RPMI8226 (cell line): Measurements from ENCODE around the gene MS4A18.
A peak's percentile ranks its signal among the peaks of the same experiment; 100 is the strongest.
"Not testable (repeated sequence)": the region's sequence is repeated elsewhere in the genome, so short reads cannot be mapped to it uniquely, and the experiment has no call there.

ENCODE experiments used
- DNase-seq: peaks from one replicate; pipeline ENCODE4 v3.0.0-alpha.2; 2015

Gene MS4A18

DNA sequence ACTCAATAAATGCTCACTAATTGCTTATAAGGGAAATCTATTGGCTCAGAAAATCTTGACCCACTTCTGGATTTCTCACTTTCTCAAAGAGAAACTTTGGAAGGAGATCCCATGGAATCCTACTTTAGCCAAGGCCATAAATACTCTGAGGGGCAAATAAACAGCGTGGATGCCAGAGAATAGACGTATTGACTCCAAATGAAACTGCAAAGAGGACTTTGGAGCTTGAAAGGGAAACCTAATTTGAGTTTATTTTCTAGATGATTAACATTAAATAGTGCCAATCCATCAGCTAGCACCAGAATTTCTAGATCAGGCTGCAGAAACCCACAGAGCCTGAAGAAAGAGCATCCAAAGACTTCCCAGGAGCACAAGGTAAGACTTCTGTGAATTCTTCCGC is at the start of gene MS4A18:
Gene MS4A18 (plus strand): TSS at position 301 of the 400 bp plus-strand sequence.
- no peak for DNase-seq

DNA sequence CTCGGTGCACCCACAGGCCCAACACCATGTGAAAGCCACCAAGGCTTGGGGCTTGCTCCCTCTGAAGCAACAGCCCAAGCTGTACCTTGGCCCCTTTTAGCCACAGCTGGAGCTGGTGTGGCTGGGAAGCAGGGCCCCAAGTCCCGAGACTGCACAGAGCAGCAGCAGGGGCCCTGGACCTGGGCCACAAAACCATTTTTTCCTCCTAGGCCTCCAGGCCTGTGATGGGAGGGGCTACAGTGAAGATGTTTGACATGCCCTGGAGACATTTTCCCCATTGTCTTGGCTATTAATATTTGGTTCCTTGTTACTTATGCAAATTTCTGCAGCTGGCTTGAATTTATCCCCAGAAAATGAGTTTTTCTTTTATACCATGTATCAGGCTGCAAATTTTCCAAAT is 46.3 kb upstream of the MS4A18 start:
- DNase-seq: not testable (repeated sequence)

DNA sequence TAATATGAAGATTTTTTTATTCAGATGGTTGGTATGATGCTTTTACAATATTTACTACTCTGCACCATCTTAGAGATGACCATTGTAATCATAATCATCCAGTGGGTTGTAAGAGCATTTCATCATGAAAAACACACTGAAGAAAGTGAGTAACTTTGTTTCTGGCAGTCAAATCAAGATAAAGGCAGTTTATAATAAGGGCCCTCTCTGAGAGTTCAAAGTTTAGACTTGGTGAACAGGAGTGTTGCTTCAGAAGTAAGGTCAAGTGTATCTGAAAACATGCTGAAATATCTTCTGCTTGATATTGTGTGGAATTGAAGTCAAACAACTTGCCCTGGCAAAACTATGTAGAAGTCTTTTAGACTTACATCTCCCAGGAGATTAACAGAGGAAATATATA is 44.6 kb upstream of the MS4A18 start:
- DNase-seq: no peak

DNA sequence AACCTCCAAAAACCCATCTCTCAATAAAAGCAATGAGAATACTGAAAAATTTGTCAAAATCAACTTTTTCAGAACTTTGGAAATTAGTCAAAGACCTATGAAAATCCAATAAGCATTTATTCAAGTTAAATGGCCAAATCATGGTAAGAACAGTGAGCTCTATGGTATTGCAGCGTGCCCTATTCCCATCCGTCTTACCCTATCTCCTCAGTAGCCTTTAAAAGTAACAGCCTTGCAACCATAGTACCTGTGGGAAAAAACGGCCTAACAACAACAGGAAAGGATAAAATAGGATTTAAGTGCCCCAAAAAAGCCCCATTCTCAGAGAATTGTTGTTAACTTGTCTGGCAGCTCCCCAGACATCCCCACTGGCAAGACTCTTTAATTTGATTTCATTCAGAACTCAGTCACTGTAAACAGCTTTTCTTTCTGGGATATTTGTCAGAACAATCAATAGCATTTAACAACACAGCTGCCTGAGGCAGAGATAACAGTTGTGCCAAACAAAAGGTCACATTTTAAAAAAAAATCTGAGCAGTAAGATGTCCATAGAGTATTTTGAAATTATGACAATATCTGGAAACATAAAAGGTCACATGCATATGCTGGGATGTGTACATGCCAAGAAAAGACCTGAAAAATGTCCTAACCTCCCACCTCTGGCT is 43.9 kb upstream of the MS4A18 start:
- DNase-seq: no peak

DNA sequence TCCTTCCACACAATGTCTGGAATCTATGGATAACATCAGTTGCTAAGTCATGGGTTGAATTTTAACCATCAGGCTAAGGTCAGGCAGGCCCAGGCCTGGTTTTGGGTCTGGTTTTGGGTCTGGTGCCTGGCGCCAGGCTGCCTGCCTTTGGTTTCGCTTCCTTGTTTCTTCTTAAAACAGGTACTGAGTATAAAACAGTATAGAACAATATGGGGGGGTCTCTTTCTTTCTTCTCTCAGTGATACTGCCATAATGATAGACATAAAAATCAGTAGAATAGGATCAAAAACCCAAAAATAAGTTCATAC is 40.0 kb upstream of the MS4A18 start:
- DNase-seq: peak; percentile 12

DNA sequence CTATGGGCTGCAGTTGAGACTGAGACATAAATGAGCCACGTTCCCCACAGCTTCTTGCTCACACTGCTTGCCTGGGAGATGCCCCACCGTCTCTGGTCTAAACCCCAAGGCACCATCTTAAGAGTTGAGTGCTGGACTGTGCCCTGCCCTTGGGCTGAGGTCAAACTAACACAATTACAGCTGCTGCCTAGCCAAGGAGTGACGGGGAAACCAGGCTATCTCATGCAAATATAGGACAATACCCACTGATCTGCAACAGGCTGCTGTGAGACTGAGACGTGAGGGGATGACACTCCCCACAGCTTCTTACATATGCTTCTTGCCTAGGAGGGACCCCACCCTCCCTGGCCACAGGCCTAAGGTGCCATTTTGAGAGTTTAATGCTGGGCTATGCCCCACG is 32.9 kb upstream of the MS4A18 start:
- DNase-seq: no peak

DNA sequence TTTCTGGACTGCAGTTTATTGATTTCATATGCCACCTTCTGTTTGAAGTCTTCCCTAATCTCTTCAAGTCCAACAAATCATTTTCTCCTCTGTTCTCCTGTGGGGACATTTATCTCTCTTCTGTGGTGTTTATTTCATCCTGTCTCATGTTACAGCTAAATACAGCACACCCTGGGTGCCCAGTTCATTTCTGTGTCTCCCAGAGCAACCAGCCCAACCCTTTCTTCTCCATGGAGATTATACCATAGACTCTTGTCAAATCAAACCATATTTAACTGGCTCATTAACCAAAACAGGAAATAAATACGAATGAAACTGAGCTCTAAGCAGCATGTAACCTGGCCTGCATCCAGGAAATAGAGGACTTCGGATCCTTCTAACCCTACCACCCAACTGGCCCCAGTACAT is 25.2 kb upstream of the MS4A18 start, which contains the start of gene MS4A8:
Gene MS4A8 (plus strand): TSS at position 329 of the 408 bp plus-strand sequence. CDS start 1,249 bp downstream, outside the sequence.
- no peak for DNase-seq

DNA sequence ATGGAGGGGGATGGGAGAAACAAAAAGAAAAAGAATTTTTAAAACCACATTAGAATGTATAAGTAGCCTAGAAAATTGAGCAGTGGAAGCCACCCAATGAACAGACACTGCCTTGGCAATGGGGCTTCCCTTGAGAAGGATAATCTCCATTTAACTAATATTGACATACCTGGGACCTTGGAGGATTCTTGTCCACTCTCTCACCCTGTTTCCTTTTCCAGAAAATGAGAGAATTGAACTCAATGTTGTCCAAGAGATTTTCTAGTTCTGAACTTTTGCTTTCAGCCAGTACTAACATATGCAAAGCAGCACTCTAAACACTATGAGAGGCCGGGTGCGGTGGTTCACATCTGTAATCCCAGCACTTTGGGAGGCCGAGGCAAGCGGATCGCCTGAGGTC is 24.6 kb upstream of the MS4A18 start:
- DNase-seq: no peak

DNA sequence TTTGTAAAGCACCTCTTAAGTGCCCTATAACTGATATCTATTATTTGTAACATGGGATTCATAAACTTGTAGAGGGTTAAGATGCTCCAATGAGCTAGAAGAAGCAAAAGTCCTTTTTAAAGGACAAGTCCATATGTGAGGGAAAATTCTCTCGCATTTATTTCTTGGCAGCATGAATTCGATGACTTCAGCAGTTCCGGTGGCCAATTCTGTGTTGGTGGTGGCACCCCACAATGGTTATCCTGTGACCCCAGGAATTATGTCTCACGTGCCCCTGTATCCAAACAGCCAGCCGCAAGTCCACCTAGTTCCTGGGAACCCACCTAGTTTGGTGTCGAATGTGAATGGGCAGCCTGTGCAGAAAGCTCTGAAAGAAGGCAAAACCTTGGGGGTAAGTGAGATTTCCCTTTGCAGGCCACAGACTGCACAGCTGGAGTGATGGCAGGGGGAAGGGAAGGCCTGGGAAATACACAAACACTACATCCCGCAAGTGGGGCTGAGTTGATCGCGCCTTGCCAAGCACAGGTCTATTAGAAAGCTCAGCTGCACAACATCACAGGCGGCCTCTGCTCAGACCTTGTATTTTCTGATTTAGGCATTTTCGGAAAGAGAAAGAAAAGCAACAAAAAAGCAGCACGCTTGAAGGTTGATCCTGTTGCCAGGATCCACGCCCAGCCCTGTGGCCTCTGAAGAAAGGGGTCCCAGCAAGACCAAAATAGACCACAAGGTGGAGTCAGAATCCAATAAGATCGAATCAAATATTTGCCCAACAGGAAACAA is 23.6 kb upstream of the MS4A18 start:
- peak; percentile 5 for DNase-seq

DNA sequence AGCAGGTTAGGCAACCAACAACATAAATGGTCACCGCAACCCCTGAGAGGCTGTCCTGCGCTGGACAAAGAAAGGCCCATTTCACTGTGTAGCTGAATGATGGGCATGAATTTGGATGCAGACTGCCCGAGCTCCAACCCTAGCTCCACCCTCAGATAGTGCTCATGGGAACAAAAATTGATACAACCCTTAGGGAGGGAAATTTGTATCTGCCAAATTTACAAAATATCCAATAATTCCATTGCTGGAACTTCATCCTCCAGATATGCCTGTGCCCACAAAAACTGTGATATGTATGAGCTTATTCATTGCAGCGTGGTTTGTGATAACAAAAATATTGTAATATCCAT is 23.1 kb upstream of the MS4A18 start:
- no peak for DNase-seq

DNA sequence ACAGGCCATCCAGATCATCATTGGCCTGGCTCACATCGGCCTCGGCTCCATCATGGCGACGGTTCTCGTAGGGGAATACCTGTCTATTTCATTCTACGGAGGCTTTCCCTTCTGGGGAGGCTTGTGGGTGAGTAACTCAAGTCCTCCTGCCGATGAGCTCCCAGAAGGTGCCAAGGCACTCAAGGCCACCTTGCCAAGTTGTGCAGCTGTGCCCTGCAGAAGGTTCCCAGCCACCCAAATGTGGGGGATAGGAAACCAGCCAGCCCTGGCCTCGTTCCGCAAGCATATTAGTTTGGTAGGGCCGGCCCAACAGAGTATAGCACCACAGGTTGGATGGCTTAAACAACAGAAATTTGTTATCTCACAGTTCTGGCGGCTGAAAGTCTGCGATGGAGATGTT is 21.1 kb upstream of the MS4A18 start:
- DNase-seq: no peak

DNA sequence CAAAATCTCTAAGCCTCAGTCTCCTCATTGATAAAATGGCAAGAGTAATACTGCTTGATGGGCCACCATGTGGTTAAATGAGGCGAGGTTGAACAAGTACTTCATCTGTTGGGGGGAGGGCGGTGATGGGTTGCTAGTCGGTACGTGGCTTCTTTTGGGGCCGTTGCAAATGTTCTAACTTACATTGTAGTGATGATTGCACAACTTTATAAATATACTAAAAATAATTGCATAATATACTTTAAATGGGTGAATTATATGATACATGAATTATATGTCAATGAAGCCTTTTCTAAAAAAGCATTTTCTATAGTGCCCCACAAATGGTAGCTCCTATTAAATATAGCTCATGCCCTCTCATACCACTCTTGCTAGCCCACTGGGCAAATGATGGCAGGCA is 18.6 kb upstream of the MS4A18 start:
- DNase-seq: no peak

DNA sequence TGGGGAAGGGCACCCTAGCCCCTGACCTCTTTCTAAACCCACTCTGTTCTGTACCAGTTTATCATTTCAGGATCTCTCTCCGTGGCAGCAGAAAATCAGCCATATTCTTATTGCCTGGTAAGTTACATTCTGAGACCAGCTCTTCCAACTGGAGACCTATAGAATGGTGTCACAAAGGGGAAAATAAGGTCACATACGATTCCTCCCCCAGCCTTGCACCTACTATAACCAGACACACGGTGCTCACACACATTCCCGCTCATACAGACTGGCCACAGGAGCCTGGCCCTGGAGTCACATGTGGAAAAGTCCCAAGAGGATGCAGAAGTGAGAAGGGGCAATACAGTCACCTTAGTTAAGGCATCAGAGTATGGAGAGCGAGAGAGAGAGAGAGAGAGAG is 17.6 kb upstream of the MS4A18 start:
- no peak for DNase-seq

DNA sequence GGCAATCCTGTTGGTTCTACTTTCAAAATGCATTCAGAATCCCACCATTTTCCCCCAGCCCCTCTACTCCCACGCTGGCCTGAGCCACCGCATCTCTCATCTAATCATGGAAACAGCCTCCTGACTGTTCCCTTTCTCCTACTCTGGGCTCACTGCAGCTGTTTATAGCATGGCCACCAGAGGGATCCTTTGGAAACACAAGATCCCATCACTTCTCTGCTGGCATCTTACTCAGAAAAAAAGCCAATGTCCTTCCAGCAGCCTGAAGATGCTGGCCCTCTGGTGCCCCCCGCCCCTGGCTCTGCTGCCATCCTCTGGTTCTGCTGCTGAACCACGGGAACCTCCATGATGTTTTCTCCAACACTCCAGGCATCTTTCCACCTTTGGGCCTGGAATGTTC is 14.0 kb upstream of the MS4A18 start:
- DNase-seq: no peak

DNA sequence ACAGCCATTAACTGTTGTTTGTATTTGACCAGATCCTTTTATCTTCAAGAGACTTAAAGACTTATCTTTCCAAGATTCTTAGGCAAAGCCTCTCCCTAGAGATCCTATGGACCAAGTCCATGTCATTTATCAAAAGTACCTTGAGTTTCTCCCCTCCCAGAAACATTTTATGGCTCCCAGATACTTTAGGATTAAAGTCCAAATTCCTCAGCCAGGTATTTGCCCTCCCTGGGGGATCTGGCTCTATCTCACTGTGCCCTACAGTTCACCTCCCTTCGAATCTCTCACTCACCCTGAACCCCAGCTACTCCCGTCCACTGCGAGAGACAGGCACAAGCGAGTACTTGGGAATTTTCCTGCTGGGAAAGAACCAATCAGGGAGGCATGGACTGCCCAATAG is 13.2 kb upstream of the MS4A18 start:
- DNase-seq: no peak

DNA sequence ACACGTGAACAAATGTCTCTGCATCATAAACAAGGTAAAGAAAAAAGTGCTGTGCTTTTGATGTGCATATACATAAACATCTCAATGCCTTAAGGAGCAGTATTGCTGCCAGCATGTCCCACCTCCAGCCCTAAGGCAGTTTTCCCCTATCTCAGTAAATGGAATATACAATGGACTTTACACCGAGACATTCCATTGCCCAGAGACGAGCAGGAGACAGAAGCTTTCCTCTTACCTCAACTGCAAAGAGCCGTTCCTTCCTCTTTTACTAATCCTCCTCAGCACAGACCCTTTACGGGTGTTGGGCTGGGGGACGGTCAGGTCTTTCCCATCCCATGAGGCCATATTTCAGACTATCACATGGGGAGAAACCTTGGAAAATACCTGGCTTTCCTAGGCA is 11.1 kb upstream of the MS4A18 start:
- DNase-seq: not testable (repeated sequence)

DNA sequence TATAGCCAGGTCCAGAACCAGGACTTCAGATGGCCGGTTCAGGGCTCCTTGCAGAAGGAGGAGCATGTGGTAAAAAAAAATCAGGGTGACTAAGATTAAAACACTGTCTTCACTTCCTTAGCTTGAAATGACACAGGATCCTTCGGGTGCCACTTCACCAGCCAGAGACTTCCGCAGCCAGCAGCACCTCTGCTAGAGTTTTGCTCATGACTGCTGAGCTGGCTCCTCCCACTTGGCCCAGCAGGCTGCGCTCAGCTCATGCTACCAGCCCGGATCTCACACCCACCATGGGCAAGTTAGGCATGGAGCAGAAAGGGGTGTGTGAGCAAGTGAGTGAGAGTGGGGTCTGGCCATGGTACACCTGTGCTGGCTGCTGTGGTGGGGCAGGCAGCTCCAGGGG is 6.6 kb upstream of the MS4A18 start:
- DNase-seq: no peak

DNA sequence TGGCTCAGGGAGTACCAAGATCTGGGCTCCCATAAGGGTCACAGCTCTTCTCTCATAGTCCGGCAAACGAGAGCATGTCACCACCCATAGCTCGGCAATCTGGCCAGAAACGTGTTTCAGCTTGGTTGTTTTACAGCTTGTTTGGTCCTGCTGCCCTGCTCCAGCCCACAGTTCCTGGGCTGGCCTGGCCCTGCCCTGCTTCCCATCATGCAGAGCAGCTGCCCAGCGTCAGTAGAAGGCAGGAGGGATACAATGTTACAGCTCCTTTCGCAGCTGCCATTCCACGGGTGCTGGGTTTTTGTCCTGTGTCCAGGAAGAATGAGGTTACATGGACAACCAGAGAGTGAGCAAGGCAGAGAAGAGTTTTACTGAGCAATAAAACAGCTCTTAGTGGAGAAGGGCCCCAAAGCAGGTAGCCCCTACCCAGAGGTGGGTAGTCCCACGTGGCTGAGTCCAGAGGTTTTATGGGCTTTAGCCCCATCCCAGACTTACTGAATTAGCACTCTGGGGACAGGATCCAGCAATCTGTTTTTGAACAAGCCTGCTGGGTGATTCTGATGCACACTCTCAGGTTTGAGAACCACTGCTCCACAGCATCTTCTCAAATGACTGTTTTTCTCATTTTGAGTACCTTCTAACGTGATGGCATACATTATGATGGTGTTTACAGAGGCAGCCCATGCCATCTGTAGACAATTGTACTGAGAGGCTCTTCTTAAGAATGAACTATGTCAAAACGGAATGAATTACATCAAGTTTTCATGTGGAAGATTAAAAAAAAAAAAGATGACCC is 5.8 kb upstream of the MS4A18 start:
- DNase-seq: no peak

DNA sequence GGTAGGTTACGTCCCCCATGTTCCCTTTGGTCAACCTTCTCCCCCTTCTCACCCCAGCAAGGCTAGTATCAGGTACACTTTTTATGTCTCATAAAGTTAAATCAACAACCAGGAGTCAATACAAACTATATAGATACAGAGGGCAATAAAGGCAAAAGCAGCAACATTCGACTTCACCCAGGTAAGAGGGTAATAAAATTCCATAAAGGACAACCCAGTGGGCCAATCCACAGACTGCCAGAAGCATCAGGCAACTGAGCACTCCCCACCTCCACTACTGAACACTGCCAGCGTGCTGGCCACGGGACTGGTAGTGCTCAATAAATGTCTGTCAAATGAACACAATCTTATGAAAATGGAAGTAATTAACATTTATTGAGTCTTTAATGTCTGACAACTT is 5.1 kb upstream of the MS4A18 start:
- DNase-seq: no peak

DNA sequence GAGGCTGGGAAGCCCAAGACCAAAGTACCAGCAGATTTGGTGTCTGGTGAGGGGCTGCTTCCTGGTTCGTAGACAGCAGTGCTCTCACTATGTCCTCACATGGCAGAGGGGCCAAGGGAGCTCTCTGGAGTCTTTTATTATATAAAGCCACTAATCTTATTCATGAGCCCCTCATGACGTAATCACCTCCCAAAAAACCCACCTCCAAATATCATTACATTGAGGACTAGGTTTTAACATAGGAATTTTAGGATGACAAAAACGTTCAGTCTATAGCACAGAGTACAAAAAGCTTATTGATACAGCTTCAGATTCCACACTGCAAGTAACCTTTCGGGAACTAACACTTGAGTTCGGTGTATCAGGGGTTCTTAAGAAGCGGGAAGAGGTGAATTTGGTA is 4.1 kb upstream of the MS4A18 start:
- DNase-seq: no peak

DNA sequence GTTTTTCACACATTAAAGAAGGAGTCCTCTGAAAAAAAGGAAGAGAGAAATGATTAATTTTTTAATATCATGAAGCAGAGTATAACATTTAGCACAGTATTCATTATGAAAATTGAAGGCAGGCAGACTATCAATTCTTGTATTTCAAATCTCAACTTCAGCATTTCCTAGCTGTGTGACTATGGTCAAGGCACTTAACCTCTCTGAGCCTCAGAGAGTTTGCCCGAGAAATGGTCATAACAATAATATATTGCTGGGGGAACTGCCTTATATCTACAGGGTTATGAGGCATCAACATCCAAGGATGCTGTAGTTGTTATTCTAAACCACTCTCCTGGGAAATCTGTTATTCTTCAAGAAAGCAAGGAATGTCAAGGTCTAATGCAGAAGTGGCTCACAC is 1.1 kb downstream of the MS4A18 start:
- DNase-seq: no peak

DNA sequence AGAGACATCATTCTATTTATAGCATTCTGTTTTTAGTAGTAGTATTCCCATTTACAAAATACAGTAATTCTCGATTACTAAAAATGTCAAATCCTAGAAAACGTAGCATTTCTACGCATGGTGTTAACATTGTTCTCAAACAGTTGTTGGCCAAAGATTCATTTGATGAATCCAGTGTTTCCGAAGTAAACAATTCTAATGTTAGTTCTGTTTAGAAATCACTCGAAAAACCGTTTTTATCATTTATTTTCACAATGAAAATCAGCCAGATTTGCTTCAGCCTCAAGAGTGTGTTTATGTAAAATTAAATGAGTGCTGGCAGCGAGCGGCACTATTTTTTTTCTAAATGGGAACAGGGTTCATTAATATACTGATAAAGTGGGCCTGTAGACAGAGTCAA is 7.1 kb downstream of the MS4A18 start:
- DNase-seq: no peak

DNA sequence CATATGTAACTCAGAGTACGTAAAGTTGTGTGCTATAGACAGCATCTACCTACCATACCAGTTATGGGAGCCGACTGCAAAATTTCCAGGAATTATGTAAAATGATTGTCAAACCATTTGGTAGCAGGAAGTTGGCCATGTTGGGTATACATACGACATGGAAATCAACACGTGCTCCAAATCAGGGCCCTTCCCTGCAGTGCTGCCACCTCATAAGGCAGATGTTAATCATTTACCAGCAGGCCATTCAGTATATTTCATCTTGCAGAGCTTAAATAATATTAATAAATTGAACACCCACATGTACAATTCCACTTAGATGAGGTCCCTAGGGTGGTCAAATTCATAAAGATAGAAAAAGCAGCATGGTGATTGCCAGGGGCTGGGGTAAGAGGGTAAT is 9.8 kb downstream of the MS4A18 start:
- DNase-seq: no peak

DNA sequence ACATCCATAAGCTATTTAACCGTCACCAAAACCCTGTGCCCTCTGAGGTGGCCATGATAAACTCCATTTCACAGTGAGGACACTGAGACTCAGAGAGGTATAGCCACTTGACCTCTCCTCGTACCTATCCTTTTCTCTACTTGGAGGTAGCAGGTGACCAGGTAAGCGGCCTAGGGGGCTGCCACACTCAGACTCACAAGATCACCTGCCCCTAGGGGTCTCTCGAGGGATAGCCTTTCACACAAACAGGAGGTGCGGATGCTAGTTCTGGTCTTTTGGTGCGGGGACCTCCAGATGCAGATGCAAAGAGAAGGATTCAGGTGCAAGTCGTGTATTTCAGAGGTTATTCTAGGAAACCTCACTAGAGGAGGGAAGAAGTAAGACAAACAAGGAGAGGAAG is 14.6 kb downstream of the MS4A18 start:
- no peak for DNase-seq
